Lower lobe of right lung (tissue), 2 donors: ENCODE measurements around the gene CPA4. TPM values are rescaled to one million over a fixed set of nuclear protein-coding genes. Genes with fewer than 3 reads are reported as not detected.

Experiments used
- ATAC-seq, 2 donors: fragments of 200-7000 bp; cut with Tn5 transposase; one replicate each; pipeline ENCODE4 v1.9.1; 2020 to 2022; ENCODE audit warnings: mild to moderate bottlenecking in 2 of 2, moderate library complexity in 2 of 2
- DNase-seq: peaks from one replicate; pipeline ENCODE4 v3.0.0-alpha.2; 2020
- H3K27ac ChIP-seq: fragments of 200-600 bp; one replicate; pipeline ENCODE4 v1.8.0; 2022
- H3K27me3 ChIP-seq: fragments of 200-600 bp; one replicate; pipeline ENCODE4 v1.8.0; 2022; ENCODE audit warnings: low read depth
- H3K36me3 ChIP-seq: fragments of 200-600 bp; one replicate; pipeline ENCODE4 v1.8.0; 2022; ENCODE audit warnings: mild to moderate bottlenecking
- H3K4me1 ChIP-seq: fragments of 200-600 bp; one replicate; pipeline ENCODE4 v1.8.0; 2022
- H3K4me3 ChIP-seq: fragments of 200-600 bp; one replicate; pipeline ENCODE4 v1.8.0; 2022; ENCODE audit warnings: mild to moderate bottlenecking
- H3K9me3 ChIP-seq: fragments of 200-600 bp; one replicate; pipeline ENCODE4 v1.8.0; 2022
- intact Hi-C: fragments of 100-400 bp; cut with DNase I; formaldehyde crosslinking; loops from one replicate; pipeline ENCODE4 v1.11.0; 2022
- total RNA-seq: library from RNA; stranded (reverse); fragmentation: NEBNext Ultra II Directional; extraction: Animal tissue kit (Norgen Biotek cat#: 25700); gene quantifications from one replicate; pipeline ENCODE4 v1.2.1, GENCODE V29; 2021
- TF ChIP-seq, protein P1 (sequence below): fragments of 200-600 bp; IDR thresholded peaks from one replicate; pipeline ENCODE4 v1.8.0; 2022; ENCODE audit warnings: antibody characterized with exemption, mild to moderate bottlenecking
- donor health status: DM: no; HTN: yes; CAD: no; lungs with severe emphysema.

The CPA4 gene
- total RNA-seq, 1 donor from 2014 or later, result not detected

DNA sequence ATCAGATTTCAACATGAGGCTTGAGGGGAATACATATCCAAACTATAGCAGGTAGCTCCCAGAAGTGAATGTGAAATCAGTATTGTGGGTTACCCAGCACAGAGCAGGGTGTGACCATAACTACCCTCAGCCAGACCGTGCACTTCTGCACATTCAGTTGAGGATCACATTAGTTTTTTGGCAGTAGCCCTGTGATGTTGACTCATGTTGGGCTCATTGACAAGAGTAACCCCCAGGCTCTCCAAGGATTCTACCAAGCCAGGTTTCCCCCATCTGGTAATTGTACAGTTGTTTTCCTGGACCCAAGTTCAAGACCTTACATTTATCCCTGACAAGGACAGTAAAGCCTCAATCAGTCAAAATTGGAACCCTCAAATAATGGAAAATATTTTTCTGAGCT, 11.7 kb upstream of the CPA4 start:
- no peaks in the 10 kb centered on the region for H3K27me3 ChIP-seq
- no peak overlapping the region for H3K27ac ChIP-seq
- no peaks in the 10 kb centered on the region for H3K4me1 ChIP-seq
- no peaks in the 10 kb centered on the region for H3K9me3 ChIP-seq
- H3K4me3 ChIP-seq, result no peak overlapping the region
- DNase-seq (no peak), ATAC-seq (no peak)
- TF ChIP-seq, protein P1, sequence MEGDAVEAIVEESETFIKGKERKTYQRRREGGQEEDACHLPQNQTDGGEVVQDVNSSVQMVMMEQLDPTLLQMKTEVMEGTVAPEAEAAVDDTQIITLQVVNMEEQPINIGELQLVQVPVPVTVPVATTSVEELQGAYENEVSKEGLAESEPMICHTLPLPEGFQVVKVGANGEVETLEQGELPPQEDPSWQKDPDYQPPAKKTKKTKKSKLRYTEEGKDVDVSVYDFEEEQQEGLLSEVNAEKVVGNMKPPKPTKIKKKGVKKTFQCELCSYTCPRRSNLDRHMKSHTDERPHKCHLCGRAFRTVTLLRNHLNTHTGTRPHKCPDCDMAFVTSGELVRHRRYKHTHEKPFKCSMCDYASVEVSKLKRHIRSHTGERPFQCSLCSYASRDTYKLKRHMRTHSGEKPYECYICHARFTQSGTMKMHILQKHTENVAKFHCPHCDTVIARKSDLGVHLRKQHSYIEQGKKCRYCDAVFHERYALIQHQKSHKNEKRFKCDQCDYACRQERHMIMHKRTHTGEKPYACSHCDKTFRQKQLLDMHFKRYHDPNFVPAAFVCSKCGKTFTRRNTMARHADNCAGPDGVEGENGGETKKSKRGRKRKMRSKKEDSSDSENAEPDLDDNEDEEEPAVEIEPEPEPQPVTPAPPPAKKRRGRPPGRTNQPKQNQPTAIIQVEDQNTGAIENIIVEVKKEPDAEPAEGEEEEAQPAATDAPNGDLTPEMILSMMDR, result no peak
- intact Hi-C loops, result no loop called here
- no peaks in the 10 kb centered on the region for H3K36me3 ChIP-seq

DNA sequence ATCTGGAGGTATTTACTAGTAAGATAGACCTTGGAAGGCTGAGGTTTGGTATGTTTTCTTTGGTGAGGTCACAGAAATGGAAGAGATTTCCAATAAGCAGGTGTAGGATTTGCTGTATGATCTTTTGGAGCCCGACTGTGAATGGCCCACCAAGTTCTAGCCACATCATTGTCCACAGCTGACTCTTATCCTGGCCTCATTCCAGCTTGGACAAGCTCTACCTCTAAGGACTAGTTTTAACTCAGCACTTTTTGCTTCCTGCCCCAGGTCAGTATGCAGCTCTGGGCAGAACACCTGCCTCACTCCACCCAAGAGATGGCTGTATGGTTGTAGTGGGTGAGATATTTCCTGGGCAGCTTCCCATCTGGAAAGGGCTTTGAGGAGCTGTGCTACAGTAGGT, 6.1 kb upstream of the CPA4 start:
- Histone ChIP-seq H3K27ac (no peak overlapping the region), H3K4me3 (no peak overlapping the region), H3K27me3 (no peaks in the 10 kb centered on the region), H3K9me3 (no peaks in the 10 kb centered on the region), H3K4me1 (no peaks in the 10 kb centered on the region), H3K36me3 (no peaks in the 10 kb centered on the region)
- TF ChIP-seq, protein P1, result no peak
- ATAC-seq (no peak), DNase-seq (no peak)
- intact Hi-C loops, result no loop called here

DNA sequence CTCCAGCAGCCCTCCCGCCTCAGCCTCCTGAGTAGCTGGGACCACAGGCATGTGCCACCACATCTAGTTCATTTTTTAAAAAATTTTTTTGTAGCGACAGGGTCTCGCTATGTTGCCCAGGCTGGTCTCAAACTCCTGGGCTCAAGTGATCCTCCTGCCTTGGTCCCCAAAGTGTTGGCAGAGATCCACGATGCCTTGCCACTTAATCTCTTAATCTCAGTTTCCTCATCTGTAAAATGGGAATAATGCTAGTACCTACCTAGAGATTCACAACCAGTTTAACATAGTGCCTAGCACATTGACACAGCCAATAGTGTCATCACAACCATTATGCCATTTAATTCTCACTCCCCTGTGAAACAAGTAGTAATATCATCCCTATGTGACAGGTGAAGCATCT, 4.8 kb upstream of the CPA4 start:
- Histone ChIP-seq H3K36me3 (no peaks in the 10 kb centered on the region), H3K4me1 (no peaks in the 10 kb centered on the region), H3K4me3 (no peak overlapping the region), H3K27ac (no peak overlapping the region), H3K9me3 (no peaks in the 10 kb centered on the region), H3K27me3 (no peaks in the 10 kb centered on the region)
- no peak for DNase-seq
- no peak for ATAC-seq
- intact Hi-C loops, result no loop called here
- TF ChIP-seq, protein P1, result no peak

DNA sequence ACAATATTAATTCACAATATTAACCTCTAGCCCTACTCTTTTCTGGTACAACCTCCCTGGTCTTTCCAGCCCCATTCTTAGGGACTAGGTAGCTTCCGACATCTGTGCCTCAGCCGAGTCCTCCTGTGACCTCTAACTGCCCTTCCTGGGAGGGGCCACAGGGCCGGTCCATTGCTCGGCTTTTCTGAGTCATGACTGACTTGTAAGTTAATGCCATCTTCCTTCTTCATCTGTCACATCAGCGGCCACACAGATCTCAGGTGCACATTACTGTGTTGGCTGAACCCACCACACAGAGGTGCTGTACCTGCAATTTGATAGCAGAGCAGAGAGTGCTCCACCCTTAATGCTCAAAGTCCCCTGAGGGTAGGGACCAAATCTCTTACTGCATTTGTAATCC, 4.1 kb upstream of the CPA4 start:
- Histone ChIP-seq H3K4me1 (no peaks in the 10 kb centered on the region), H3K36me3 (no peaks in the 10 kb centered on the region), H3K27me3 (no peaks in the 10 kb centered on the region), H3K27ac (no peak overlapping the region), H3K9me3 (no peaks in the 10 kb centered on the region), H3K4me3 (no peak overlapping the region)
- intact Hi-C loops, result no loop called here
- no peak for ATAC-seq
- TF ChIP-seq, protein P1, result no peak
- DNase-seq, result no peak

DNA sequence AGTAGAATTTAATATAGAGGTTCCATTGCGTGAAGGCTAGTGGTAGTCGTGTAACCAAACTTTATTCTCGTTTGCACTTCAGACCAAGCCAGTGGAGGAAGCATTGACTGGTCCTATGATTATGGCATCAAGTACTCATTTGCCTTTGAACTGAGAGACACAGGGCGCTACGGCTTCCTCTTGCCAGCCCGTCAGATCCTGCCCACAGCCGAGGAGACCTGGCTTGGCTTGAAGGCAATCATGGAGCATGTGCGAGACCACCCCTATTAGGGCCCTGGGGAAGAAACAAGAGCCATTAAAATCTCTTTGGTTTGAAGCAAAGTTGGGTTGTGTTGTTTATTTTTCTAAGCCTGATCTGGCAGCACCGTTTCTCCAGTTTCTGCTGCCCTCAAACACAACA, 3.5 kb upstream of the CPA4 start:
- H3K27me3 ChIP-seq, result no peaks in the 10 kb centered on the region
- H3K36me3 ChIP-seq, result no peaks in the 10 kb centered on the region
- DNase-seq, result no peak
- intact Hi-C loops, result no loop called here
- no peaks in the 10 kb centered on the region for H3K9me3 ChIP-seq
- no peak for ATAC-seq
- no peak overlapping the region for H3K4me3 ChIP-seq
- TF ChIP-seq, protein P1, result no peak
- no peak overlapping the region for H3K27ac ChIP-seq
- no peaks in the 10 kb centered on the region for H3K4me1 ChIP-seq

DNA sequence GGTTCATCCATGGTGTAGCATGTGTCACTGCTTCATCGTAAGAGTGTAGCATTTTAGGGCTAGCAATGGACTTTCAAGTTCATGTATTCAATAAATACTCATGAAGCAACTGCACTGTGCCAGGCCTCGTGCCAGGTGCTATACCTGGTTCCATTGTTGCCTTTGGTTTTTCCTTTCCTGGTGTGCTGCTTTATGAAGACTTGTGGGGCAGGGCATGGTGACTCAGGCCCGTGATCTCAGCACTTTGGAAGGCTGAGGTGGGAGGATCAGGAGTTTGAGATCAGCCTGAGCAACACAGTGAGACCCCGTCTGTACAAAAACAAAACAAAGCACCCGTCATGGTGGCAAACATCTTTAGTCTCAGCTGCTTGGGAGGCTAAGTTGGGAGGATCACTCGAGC, 2.2 kb upstream of the CPA4 start:
- ATAC-seq, result no peak

More for the DNA sequence above, 2.2 kb upstream of the CPA4 start:
- no peak for DNase-seq
- no peaks in the 10 kb centered on the region for H3K9me3 ChIP-seq
- intact Hi-C loops, result no loop called here
- no peaks in the 10 kb centered on the region for H3K36me3 ChIP-seq
- TF ChIP-seq, protein P1, result no peak
- H3K4me1 ChIP-seq, result no peaks in the 10 kb centered on the region
- no peaks in the 10 kb centered on the region for H3K27me3 ChIP-seq
- H3K27ac ChIP-seq, result no peak overlapping the region
- no peak overlapping the region for H3K4me3 ChIP-seq
